T-cell (primary cell): ENCODE measurements around the gene LPAR5. TPM values are rescaled to one million over a fixed set of nuclear protein-coding genes. Genes with fewer than 3 reads are reported as not detected.

ENCODE experiments used
- ATAC-seq, 4 experiments: fragments of 200-7000 bp in 3 of 4; fragments of 150-1000 bp in 1 of 4; cut with Tn5 transposase; replicated peaks in 1 of 4; 1 replicate in 3 of 4; 2 replicates in 1 of 4; pipeline ENCODE4 v1.10.0; 2021; ENCODE audit warnings: moderate library complexity in 3 of 4, mild to moderate bottlenecking in 2 of 4, moderate number of reproducible peaks in 1 of 4
- CTCF ChIA-PET, 2 donors: fragments of 300-600 bp; sonication (Branson Sonifier 250); formaldehyde crosslinking; loops; one replicate each; lab custom pipeline; 2022; ENCODE audit warnings: antibody characterized with exemption in 2 of 2; lab: Charles Lee
- POLR2A ChIA-PET, 2 donors: fragments of 300-600 bp; sonication (Branson Sonifier 250); formaldehyde crosslinking; loops; one replicate each; lab custom pipeline; 2022; ENCODE audit warnings: antibody characterized with exemption in 2 of 2; lab: Charles Lee
- DNase-seq, 35 experiments: peaks; one replicate each; pipeline versions ENCODE4 v3.0.0 to v3.0.0-alpha.2; 2013 to 2023
- H3K27ac ChIP-seq: one replicate; pipeline ENCODE4 v1.5.1; 2013; ENCODE audit warnings: low read length
- H3K27me3 ChIP-seq, 2 experiments: replicated peaks in 1 of 2; 1 replicate in 1 of 2; 2 replicates in 1 of 2; pipeline versions ENCODE4 v1.6.1 to v1.7.0; 2013; ENCODE audit warnings: low read length in 1 of 2, mixed read lengths in 1 of 2; ENCODE audit not compliant: control insufficient read depth in 2 of 2, insufficient read depth in 2 of 2; ENCODE audit errors: extremely low read depth in 1 of 2
- H3K36me3 ChIP-seq, 2 donors: 1 replicate in 1 of 2; 2 replicates in 1 of 2; pipeline versions ENCODE4 v1.6.1 to v1.7.0; 2013; ENCODE audit warnings: low read length in 1 of 2; ENCODE audit not compliant: control insufficient read depth in 2 of 2, insufficient read depth in 1 of 2; ENCODE audit errors: extremely low read depth in 1 of 2
- H3K4me1 ChIP-seq, 2 experiments: 1 replicate in 1 of 2; 2 replicates in 1 of 2; pipeline versions ENCODE4 v1.6.1 to v1.7.0; 2013; ENCODE audit warnings: low read length in 2 of 2, mixed read lengths in 1 of 2; ENCODE audit not compliant: insufficient read depth in 2 of 2, control insufficient read depth in 1 of 2; ENCODE audit errors: extremely low read depth in 1 of 2
- H3K4me3 ChIP-seq, 2 donors: 1 replicate in 1 of 2; 2 replicates in 1 of 2; pipeline versions ENCODE4 v1.5.1 to v1.7.0; 2013; ENCODE audit warnings: mild to moderate bottlenecking in 2 of 2, low read length in 1 of 2, moderate library complexity in 1 of 2; ENCODE audit not compliant: control insufficient read depth in 1 of 2; ENCODE audit errors: extremely low read depth in 1 of 2
- H3K9me3 ChIP-seq: 2 replicates; pipeline ENCODE4 v1.7.0; 2013
- H3K27ac Mint-ChIP-seq, 2 donors: one replicate each; pipeline ENCODE4 v1.8.0; 2020 to 2021; ENCODE audit warnings: mild to moderate bottlenecking in 2 of 2, mixed read lengths in 2 of 2
- H3K27me3 Mint-ChIP-seq, 2 donors: one replicate each; pipeline ENCODE4 v1.8.0; 2021 to 2022; ENCODE audit warnings: mixed read lengths in 2 of 2
- H3K36me3 Mint-ChIP-seq: one replicate; pipeline ENCODE4 v1.8.0; 2021; ENCODE audit warnings: mixed read lengths
- H3K4me1 Mint-ChIP-seq, 3 donors: one replicate each; pipeline ENCODE4 v1.8.0; 2020 to 2022; ENCODE audit warnings: mixed read lengths in 3 of 3, mild to moderate bottlenecking in 1 of 3
- H3K4me3 Mint-ChIP-seq, 3 donors: one replicate each; pipeline ENCODE4 v1.8.0; 2020 to 2022; ENCODE audit warnings: mild to moderate bottlenecking in 3 of 3, mixed read lengths in 3 of 3, moderate library complexity in 3 of 3
- H3K9me3 Mint-ChIP-seq, 3 donors: one replicate each; pipeline ENCODE4 v1.8.0; 2020 to 2022; ENCODE audit warnings: mixed read lengths in 3 of 3
- WGBS: methylation state at CpG from one replicate; pipeline ENCODE4 v1.1.5; 2013; ENCODE audit warnings: missing lambda C conversion rate; ENCODE audit not compliant: insufficient coverage; 5-methylcytosine and 5-hydroxymethylcytosine counted together
- total RNA-seq, 35 experiments: library from RNA in 6 of 35; stranded (reverse) in 6 of 35; fragments of 120-200 nt in 1 of 35; gene quantifications; one replicate each; pipeline versions ENCODE4 v1.2.1 to v1.2.4 and lab custom pipeline; 2013 to 2026

Gene LPAR5
- total RNA-seq, 5 donors from 2014 or later (not counting 1 experiment from before 2014, with no cell fraction given): 5.8 to 16.0 (median 14.9) TPM

DNA sequence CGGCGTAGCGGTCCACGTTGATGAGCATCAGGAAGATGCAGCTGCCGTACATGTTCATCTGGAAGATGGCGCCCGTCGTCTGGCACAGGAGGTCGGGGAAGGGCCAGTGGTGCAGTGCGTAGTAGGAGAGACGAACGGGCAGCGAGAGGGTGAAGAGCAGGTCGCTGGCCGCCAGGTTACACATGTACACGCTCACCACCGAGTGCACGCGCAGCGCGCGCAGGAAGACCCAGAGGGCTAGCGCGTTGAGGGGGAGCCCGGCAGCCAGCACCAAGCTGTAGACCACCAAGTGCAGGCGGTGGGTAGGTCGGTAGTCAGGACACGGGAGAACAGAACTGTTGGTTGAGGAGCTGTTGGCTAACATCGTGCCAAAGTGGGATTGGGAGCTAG lies 14.9 kb downstream of the LPAR5 start:
- Mint-ChIP-seq H3K4me3 (peak overlapping the region; percentile 55 to 66 (median 65)), H3K4me1 (peaks cover 17 to 26% (median 25%) of the 10 kb centered on the region in 3 donors), H3K27ac (peak overlapping the region; percentile 76 to 84), H3K9me3 (no peaks in the 10 kb centered on the region), H3K36me3 (peaks cover 7% of the 10 kb centered on the region), H3K27me3 (no peaks in the 10 kb centered on the region)
- H3K4me3 ChIP-seq: no peak overlapping the region
- no peak for DNase-seq
- peaks cover 7 to 14% of the 10 kb centered on the region in 2 donors for H3K36me3 ChIP-seq
- POLR2A ChIA-PET: interaction anchor here (0.6 to 1.6 kb wide), 3 partner anchors 12 to 136 kb away, joined by 3 to 4 read pairs (median 4); no protein-coding TSS in a partner anchor
- WGBS: 95% methylated on average over 29 of the region's 29 CpGs
- peaks cover 0 to 20% of the 10 kb centered on the region in 2 experiments for H3K4me1 ChIP-seq
- H3K9me3 ChIP-seq: no peaks in the 10 kb centered on the region
- CTCF ChIA-PET: interaction anchor here (0.5 to 1.8 kb wide), 3 partner anchors 13 to 64 kb away, joined by 3 to 6 read pairs (median 3); no protein-coding TSS in a partner anchor
- H3K27me3 ChIP-seq: no peaks in the 10 kb centered on the region
- ATAC-seq: no peak
- no peak overlapping the region for H3K27ac ChIP-seq

DNA sequence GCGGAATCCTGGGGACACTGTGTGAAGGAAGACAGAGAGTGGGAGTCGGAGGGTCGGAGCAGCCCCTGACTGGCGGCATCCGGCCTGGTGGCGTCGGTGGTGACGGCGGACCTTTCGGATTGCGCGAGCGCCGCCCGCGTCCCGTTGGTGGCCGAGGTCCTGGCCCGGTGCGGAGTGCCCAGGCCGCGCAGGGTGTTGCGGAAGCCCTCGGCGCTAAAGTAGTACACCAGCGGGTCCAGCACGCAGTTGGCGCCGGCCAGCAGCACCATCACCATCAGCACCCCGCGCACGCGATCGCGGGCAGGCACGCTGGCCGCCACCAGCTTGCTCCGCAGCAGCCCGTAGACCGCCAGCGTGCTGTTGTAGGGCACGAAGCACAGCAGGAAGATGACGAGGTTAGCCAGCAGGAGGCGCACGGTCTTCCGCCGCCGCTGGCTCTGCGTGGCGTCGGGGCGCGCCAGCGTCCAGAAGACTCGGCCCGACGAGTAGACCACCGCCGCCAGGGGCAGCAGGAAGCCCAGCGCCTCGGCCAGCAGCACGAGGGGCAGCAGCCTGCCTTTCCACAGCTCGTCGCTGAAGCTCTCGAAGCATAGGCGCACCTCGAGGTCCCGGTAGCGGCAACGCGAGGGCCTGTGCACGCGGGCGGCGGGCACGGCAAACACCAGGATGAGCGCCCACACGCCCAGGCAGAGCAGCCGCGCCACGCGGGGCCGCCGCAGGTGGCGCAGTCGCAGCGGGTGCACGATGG lies 15.4 kb downstream of the LPAR5 start:
- H3K4me1 ChIP-seq: peaks cover 0 to 20% of the 10 kb centered on the region in 2 experiments
- peaks cover 7 to 14% of the 10 kb centered on the region in 2 donors for H3K36me3 ChIP-seq
- Mint-ChIP-seq H3K27ac (peak overlapping the region; percentile 81 to 84), H3K27me3 (no peaks in the 10 kb centered on the region), H3K4me3 (peak overlapping the region; percentile 55 to 66 (median 65)), H3K9me3 (no peaks in the 10 kb centered on the region), H3K36me3 (peaks cover 7% of the 10 kb centered on the region), H3K4me1 (peaks cover 17 to 26% (median 25%) of the 10 kb centered on the region in 3 donors)
- 65% methylated on average over 88 of the region's 88 CpGs for WGBS
- H3K4me3 ChIP-seq: no peak overlapping the region
- DNase-seq (peak in 19 of 35 experiments; percentile 27 to 81 (median 48)), ATAC-seq (peak; percentile 62 to 80 (median 72))
- no peaks in the 10 kb centered on the region for H3K9me3 ChIP-seq
- no peaks in the 10 kb centered on the region for H3K27me3 ChIP-seq
- ChIA-PET CTCF (interaction anchor here (0.8 to 1.8 kb wide), 4 partner anchors 12 to 69 kb away, joined by 3 to 7 read pairs (median 6); partner anchors contain the start of gene ZNF384 (in 1 of the 2)), POLR2A (interaction anchor here in 1 of 2 donors (0.8 to 1.6 kb wide), 2 partner anchors 12 to 67 kb away, joined by 3 to 4 read pairs; no protein-coding TSS in a partner anchor)
- H3K27ac ChIP-seq: no peak overlapping the region

DNA sequence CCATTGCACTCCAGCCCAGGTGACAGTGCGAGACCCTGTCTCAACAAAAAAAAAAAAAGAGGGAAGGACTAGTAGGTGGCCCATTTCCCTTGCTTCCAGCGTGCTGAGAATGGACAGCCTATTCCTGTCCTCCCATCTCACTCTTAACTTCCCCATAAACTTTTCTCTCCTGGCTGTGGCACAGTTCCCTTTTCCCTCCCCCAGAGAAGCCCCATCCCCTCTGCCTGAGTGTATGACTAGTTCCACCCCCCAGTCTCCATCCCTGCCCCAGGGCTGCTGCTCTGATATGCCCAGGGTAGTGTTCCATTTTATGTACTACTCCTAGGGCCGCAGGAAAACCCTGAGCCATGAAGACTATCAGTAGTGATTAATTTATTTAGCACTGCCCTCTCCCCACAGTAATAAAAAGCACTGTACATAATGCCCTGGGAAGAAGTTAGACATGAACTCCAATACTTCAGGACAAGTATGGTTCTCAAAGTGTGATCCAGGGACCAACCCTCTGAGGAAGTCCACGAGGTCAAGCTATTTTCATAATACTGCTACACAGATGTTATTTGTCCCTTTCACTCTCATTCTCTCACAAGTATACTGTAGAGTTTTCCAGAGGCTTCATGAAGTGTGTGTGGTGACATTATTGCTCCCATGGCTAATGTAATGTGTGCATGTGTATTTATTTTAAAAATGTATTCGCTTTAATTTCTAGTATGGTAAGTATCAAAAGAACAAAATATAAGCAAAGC lies 17.1 kb downstream of the LPAR5 start:
- H3K36me3 Mint-ChIP-seq: peaks cover 7% of the 10 kb centered on the region
- H3K27ac Mint-ChIP-seq: peak overlapping the region; percentile 48 to 61
- no peak overlapping the region for H3K27ac ChIP-seq
- CTCF ChIA-PET: interaction anchor here (0.5 to 1.3 kb wide), 6 partner anchors 9 to 164 kb away, joined by 3 to 10 read pairs (median 5); no protein-coding TSS in a partner anchor
- H3K4me3 ChIP-seq: no peak overlapping the region
- no peak overlapping the region for H3K4me3 Mint-ChIP-seq
- WGBS: 60% methylated on average over 1 of the region's 5 CpGs
- no peaks in the 10 kb centered on the region for H3K27me3 Mint-ChIP-seq
- H3K27me3 ChIP-seq: no peaks in the 10 kb centered on the region
- no peaks in the 10 kb centered on the region for H3K9me3 Mint-ChIP-seq
- POLR2A ChIA-PET: interaction anchor here (0.5 to 1.2 kb wide), 2 partner anchors 16 to 17 kb away, joined by 3 read pairs; partner anchors contain the start of gene LPAR5 (in 1 of the 2)
- peaks cover 0 to 27% of the 10 kb centered on the region in 2 experiments for H3K4me1 ChIP-seq
- no peak for ATAC-seq
- H3K4me1 Mint-ChIP-seq: peaks cover 20 to 40% (median 38%) of the 10 kb centered on the region in 3 donors
- no peak for DNase-seq
- H3K9me3 ChIP-seq: no peaks in the 10 kb centered on the region
- peaks cover 7 to 14% of the 10 kb centered on the region in 2 donors for H3K36me3 ChIP-seq

DNA sequence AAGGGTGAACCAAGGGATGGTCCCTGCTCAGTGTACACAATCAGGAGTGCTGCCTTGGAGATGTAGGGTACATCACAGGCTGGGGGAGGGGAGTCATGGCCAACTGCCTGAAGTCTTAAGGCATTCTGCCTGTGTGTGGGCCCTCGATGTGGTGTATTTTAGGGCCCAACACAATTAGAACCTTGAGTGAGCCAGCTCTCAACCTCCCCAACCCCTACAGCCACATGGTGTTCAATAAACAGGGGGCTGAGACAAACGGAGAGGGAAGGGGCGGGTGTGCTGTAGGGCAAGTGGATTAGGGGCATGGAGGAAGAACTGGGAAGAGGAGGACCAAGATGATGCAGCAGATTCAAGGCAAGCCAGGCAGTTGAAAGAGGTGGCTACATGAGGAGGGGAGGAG lies 20.0 kb downstream of the LPAR5 start:
- H3K4me3 ChIP-seq: no peak overlapping the region
- no peaks in the 10 kb centered on the region for H3K9me3 Mint-ChIP-seq
- ChIA-PET POLR2A (interaction anchor here (0.7 kb wide), 3 partner anchors 16 to 492 kb away, joined by 3 to 10 read pairs (median 8); no protein-coding TSS in a partner anchor), CTCF (interaction anchor here (0.6 to 0.7 kb wide), 3 partner anchors 51 to 220 kb away, joined by 3 to 8 read pairs (median 5); no protein-coding TSS in a partner anchor)
- ATAC-seq: no peak
- H3K27me3 Mint-ChIP-seq: no peaks in the 10 kb centered on the region
- DNase-seq: no peak
- H3K36me3 Mint-ChIP-seq: peaks cover 7% of the 10 kb centered on the region
- peaks cover 7 to 14% of the 10 kb centered on the region in 2 donors for H3K36me3 ChIP-seq
- H3K4me1 ChIP-seq: peaks cover 20 to 50% of the 10 kb centered on the region in 2 experiments
- 100% methylated on average over 1 of the region's 3 CpGs for WGBS
- no peaks in the 10 kb centered on the region for H3K27me3 ChIP-seq
- H3K4me3 Mint-ChIP-seq: no peak overlapping the region
- H3K27ac ChIP-seq: no peak overlapping the region
- no peaks in the 10 kb centered on the region for H3K9me3 ChIP-seq
- H3K27ac Mint-ChIP-seq: peak overlapping the region; percentile 63 to 82
- peaks cover 40 to 64% (median 55%) of the 10 kb centered on the region in 3 donors for H3K4me1 Mint-ChIP-seq

DNA sequence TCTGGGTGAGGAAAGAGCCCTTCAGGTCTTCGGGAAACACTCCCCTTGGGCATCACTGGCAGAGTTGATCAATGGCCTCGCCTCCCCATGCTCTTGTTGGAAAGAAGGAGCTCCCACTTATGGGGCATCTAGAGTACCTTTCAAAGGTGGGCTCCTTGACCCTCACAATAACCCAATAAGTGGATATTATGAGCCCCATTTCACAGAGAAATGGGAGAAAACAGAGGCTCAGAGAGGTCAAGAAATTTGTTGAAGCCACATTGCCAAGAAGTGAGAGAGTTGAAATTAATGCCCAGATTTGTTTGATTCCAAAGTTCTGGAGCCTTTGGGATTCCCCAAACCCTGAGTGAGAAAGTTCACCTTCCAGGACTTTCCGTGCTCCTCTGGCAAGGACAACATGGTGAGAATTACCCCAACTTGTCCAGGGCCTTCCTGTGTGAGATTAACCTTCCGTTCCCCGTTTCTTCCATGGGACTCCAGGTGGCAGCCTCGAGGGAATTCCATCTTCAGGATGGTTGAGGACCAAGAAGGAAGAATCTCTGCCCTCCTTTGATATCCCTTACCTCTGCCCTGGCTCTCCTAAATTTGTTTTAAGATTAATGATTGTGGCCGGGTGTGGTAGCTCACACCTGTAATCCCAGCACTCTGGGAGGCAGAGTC lies 21.1 kb downstream of the LPAR5 start:
- Mint-ChIP-seq H3K4me3 (peak overlapping the region in 1 of 3 donors; percentile 72), H3K36me3 (peaks cover 5% of the 10 kb centered on the region), H3K9me3 (no peaks in the 10 kb centered on the region), H3K27ac (peak overlapping the region; percentile 82 to 90), H3K4me1 (peaks cover 40 to 64% (median 58%) of the 10 kb centered on the region in 3 donors), H3K27me3 (no peaks in the 10 kb centered on the region)
- POLR2A ChIA-PET: interaction anchor here in 1 of 2 donors (0.7 kb wide), 4 partner anchors 15 to 229 kb away, joined by 3 to 6 read pairs (median 4); no protein-coding TSS in a partner anchor
- H3K4me1 ChIP-seq: peaks cover 20 to 39% of the 10 kb centered on the region in 2 experiments
- no peaks in the 10 kb centered on the region for H3K9me3 ChIP-seq
- peak overlapping the region; percentile 66 for H3K27ac ChIP-seq
- no peak overlapping the region for H3K4me3 ChIP-seq
- H3K27me3 ChIP-seq: no peaks in the 10 kb centered on the region
- ATAC-seq: no peak
- no peak for DNase-seq
- WGBS: 100% methylated on average over 1 of the region's 7 CpGs
- CTCF ChIA-PET: interaction anchor here (0.6 to 1.0 kb wide), 4 partner anchors 16 to 346 kb away, joined by 3 to 14 read pairs (median 6); partner anchors contain the start of gene LPAR5 (in 1 of the 2)
- H3K36me3 ChIP-seq: peaks cover 4 to 10% of the 10 kb centered on the region in 2 donors
